Keratinocyte (primary cell): Measurements from ENCODE around the gene CCZ1.
"Not testable (repeated sequence)": the region's sequence is repeated elsewhere in the genome, so short reads cannot be mapped to it uniquely, and the experiment has no call there.

Experiments
- CTCF ChIP-seq, 3 experiments: IDR thresholded peaks in 1 of 3; conservative IDR thresholded peaks in 1 of 3; optimal IDR thresholded peaks in 1 of 3; 2 replicates in 2 of 3; 3 replicates in 1 of 3; pipeline versions ENCODE3 to v1.5.1; 2011; ENCODE audit warnings: low read length in 3 of 3, mild to moderate bottlenecking in 3 of 3, moderate library complexity in 2 of 3, control low read depth in 1 of 3, inconsistent platforms in 1 of 3; ENCODE audit not compliant: insufficient read depth in 2 of 3; ENCODE audit errors: extremely low read depth in 1 of 3
- EZH2 ChIP-seq: IDR thresholded peaks from one replicate; pipeline ENCODE4 v1.6.1; 2012; ENCODE audit warnings: inconsistent platforms, mild to moderate bottlenecking, low read length, moderate library complexity

- TF ChIP-seq CTCF (optimal IDR thresholded peaks at IDR 0.05 in 1 of 3, IDR thresholded peaks at IDR 0.05 in 1 of 3, conservative IDR thresholded peaks at IDR 0.05 in 1 of 3; ENCODE audit: extremely low read depth in 1 of 3, insufficient read depth in 2 of 3, low read length in 3 of 3); EZH2: not testable (repeated sequence)
Observed at GRCh38 chr7:5963810-5964209, 65.3 kb downstream of the CCZ1 start.
